ENCODE results near the gene NGF.
"Not testable (repeated sequence)": the region's sequence is repeated elsewhere in the genome, so short reads cannot be mapped to it uniquely, and the experiment has no call there.

NGF gene
- 0 to 0.35 (median 0) reads per million in 4 experiments for total RNA-seq

DNA sequence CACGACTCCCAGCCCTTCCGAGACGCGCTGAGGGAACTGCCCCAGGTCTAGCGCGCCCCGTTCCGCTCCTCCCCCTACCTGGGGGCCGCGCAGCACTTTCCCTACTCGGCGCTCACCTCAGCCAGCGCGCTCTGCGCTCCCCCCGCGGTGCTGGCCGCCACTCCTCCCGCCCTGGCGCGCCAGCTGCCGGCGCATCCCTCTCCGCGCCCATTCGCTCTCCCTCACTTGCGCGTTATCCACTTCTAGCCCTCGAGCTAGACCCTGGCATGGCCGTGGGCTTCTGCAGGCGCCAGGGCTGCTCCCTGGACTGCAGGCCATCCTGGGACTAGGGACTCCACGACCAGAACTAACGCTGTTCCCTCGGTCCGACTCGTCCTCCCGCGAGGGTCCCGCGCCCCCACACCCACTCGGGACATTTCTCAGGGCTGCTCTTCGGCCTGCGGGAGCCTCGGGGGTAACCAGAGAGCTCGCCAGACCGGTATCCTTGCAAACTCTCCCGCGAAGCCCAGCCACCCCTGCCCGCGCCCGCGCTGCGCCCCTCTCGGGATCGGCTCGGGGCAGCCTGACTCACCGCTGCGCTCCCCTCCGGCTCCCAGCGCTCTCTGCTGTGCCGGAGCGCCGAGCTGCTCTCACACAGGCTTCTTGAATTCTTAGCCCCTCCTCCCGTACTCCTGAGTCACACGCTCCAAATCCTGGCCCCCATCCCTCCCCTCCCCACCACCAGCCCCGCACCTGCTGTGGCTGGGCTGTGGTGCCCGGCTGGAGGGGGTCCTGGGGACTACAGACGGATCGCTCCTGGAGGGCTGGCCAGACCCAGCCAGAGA is at the start of gene NGF:
NGF (minus strand) TSS at position 617 of the 824 bp plus-strand sequence. CDS start 51,454 bp downstream, outside the sequence.
- no peak for DNase-seq

DNA sequence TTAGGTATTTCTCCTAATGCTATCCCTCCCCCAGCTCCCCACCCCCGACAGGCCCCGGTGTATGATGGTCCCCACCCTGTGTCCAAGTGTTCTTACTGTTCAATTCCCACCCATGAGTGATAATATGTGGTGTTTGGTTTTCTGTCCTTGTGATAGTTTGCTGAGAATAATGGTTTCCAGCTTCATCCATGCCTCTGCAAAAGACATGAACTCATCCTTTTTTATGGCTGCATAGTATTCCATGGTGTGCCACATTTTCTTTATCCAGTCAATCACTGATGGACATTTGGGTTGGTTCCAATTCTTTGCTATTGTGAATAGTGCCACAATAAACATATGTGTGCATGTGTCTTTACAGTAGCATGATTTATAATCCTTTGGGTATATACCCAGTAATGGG is 45.4 kb upstream of the NGF start:
- not testable (repeated sequence) for DNase-seq

DNA sequence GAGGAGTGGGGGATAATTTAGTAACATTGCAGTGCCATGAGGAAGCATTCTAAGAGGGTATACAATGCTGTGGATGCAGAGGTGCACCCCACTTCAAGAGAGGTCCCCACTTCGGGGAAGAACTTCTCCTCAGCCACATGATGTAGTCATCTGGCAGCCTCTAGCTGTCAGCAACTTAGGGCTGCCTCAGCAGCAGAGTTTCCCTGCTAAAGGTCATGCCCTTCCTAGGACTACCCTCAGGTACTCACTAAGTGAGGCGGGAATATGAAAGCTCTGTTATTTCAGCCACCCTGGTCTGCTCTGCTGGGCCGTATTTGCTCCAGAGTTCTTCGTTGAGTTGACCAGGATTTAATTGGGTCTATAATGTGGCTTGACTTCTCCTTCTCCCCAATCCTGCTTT is 41.9 kb upstream of the NGF start:
- no peak for DNase-seq

DNA sequence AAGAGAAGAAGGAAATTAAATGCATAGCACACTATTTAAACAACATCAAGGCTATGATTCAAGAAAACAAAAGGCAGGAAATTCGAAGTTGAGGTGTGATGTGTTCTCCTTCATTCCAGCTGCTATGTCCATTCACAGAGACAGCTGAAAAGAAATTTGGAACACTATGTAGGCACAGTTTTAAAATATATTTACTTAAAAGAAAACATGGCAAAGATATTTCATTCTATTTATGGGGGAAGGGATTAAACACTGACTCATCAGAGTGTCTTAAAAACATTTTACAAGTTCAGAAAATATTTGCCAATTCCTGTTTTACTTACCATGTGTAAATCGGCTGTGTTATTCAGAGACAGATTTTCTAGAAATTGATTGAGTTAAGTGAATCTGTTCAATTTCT is 39.4 kb upstream of the NGF start:
- DNase-seq, result no peak

DNA sequence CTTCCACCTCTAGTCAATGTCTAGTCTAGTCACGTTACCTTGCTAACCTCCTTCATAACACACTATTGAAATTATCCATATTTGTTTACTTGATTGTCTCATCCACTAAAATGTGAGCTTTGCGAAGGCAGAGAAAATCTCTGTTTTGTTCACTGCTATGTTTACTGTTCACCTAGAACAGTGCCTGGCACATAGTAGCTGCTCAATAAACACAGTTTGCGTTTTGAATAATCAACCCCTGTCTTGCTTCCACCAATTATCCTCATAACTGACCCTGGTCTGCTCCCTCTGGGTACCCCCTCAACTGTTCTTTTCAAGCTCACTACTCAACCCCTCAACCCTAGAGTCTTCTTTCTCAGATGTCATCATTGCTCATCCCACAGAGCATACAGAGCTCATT is 36.5 kb upstream of the NGF start:
- no peak for DNase-seq

GRCh38 chr1:115373305-115373704 is 35.3 kb upstream of the NGF start:
- no peak for DNase-seq

DNA sequence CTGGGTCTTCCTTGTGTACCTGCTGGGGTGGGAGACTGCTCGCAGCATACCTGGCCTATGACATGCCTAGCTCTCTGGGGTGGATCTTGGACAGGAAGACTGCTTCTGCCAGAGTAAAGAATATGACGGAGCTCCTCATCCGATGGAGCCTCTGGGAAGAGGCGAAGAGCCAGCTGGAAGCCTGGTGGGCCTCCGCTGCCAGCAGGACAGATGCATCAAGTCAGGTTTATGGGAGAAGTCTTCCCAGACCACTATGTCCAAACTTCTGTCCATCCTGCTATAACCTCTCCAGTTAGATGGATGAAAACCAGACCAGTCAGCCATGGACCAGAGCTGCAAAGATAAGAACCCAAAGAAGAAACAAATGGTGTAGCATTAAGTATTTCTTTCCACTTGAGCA is 27.7 kb upstream of the NGF start:
- no peak for DNase-seq

DNA sequence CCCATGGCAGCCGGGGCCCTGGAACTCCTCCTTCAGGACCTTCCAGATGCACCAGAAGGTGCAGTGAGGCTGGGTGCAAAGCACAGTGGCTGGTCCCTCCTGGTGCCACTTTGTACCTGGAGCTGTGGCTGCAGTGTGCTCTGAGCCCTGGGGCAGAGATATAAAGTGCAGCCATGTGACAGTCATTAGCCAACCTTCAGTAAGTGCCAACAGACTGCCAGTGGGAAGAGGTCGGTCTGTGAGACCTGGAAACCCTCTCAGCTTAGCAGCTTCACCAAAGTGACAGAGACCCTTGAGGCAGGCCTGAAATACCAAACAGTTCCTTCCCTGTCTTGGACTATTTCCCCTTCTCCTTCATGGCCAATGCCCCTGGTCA is 26.7 kb upstream of the NGF start:
- no peak for DNase-seq

DNA sequence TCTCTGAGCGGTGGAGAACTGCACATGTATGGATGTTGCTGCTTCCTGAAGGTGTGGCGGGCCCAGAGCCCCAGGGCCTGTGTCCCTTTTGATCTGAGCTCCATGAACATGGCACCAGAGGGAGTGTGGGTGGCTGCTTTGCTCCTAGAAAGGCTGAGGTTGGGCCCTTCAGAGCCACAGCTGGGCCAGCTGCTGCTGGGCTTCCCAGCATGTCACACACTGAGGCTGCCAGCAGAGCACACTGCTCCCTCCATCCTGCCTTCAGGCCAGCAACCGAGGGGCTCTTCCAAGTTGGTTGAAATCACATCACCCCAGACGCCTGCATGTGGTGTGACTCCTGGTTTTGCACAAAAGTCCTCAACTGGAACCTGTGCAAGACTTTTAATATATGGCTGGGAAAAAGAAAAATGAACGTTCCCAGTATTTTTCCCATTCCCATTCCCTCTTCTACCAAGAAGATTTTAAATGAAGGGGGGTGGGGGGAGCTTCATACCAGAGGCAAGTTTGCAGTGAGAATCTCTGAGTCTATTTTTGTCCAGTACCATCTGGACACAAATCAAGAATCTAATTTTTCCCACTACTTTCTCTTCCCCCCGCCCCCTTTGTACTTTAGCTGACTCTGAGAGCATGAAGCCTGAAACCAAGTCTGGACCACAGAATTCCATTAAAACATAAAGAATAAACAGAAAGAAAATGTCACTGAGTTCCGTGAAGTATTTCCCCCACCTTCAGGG is 26.2 kb upstream of the NGF start:
- no peak for DNase-seq

GRCh38 chr1:115363171-115363570 is 25.1 kb upstream of the NGF start:
- no peak for DNase-seq

GRCh38 chr1:115360505-115361129 is 22.6 kb upstream of the NGF start:
- DNase-seq, result not testable (repeated sequence)

DNA sequence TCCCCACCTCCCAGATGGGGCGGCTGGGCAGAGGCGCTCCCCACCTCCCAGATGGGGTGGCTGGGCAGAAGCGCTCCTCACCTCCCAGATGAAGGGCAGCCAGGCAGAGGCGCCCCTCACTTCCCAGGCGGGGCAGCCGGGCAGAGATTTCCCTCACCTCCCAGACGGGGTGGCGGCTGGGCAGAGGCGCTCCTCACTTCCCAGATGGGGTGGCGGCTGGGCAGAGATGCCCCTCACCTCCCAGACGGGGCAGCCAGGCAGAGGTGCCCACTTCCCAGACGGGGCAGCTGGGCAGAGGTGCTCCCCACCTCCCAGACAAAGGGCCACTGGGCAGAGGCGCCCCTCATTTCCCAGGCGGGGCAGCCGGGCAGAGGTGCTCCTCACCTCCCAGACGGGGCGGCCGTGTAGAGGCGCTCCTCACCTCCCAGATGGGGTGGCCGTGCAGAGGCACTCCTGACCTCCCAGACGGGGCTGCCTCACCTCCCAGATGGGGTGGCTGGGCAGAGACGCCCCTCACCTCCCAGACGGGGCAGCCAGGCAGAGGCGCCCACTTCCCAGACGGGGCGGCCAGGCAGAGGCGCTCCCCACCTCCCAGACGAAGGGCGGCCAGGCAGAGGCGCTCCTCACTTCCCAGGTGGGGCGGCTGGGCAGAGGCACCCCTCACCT is 21.9 kb upstream of the NGF start:
- DNase-seq, result not testable (repeated sequence)

- no peak for DNase-seq
Measured at GRCh38 chr1:115356356-115356755, 18.3 kb upstream of the NGF start.

- no peak for DNase-seq
Measured at GRCh38 chr1:115355069-115355468, 17.0 kb upstream of the NGF start.

DNA sequence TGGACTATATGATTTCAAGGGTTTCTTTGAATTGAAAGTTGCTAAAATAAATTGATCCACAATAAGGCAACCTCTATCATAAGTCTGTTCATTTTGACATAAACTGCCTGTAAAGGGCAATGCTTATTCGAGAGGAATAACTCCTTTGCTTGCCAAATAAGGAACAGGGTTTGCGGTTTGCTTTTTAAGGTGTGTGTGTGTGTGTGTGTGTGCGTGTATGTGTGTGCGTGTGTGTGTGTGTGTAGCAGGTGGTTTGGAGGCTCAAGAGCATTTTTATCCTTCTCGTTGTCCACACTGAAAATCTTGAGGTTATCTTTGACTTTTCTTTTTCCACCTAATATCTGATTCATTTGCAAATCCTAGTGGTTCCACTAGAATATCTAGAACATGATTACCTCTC is 13.1 kb upstream of the NGF start:
- DNase-seq, result no peak

- DNase-seq, result no peak
Measured at GRCh38 chr1:115348636-115349035, 10.6 kb upstream of the NGF start.

DNA sequence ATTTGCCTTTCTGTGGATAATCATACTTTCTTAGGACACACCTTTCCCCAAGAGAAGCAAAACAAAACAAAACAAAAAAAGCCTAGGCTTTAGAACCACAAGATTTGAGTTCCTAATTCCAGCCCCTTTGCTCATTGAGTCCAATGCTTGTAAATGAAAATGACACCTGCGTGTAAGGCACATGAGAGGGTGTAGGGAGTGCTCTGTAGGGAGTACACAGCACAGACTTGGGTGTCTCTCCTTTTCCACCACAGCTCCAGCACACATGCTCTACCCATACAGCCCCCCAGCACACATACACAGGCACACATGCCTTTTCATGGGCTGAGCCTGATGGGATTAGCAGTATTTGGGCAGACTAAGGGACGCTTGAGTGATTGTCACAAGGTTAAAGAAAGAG is 9.2 kb upstream of the NGF start:
- no peak for DNase-seq

- no peak for DNase-seq
Measured at GRCh38 chr1:115343200-115343737, 5.2 kb upstream of the NGF start.

GRCh38 chr1:115341948-115342347 is 3.9 kb upstream of the NGF start:
- no peak for DNase-seq

GRCh38 chr1:115340879-115341278 is 2.8 kb upstream of the NGF start:
- no peak for DNase-seq

DNA sequence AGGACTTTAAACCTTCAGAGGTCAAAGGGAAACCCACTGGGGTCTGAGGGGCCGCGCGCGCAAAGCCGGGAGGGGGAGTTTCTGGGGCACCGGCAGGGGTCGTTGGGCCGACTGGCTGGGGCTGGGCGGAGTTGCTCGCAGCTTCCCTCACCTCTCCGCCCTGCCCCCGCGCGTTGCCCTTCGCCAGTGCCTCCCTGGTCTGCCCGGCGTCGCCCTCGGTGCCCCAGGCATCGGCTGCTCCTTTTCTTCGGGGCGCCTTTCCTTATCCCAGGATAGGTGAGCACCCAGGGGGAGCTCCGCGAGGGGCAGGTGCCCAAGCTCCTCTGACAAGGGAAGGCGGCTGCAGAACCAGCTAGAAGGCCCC is 390 bp upstream of the NGF start:
- DNase-seq, result no peak

- no peak for DNase-seq
Measured at GRCh38 chr1:115337276-115337632, 795 bp downstream of the NGF start.

DNA sequence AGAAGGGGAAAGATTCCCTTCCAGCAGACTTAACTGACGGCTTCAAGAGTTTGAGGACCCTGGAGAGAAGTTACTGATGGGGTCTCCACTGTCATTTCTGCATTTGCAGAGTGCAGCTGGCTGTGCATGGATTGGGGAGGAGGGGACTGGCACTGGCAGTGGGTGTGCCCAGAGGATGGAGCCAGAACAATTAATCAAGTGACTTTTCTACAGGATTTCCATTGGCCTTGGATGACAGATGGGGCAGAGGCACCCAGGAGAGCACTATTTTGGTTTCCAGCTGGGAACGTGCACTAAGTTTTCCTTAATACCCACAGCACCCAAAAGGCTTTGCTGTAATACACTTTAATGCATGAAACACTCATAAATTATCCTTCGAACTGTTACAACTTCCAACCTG is 1.3 kb downstream of the NGF start:
- no peak for DNase-seq
